CD14-positive monocyte (primary cell): ENCODE results near the gene AURKAIP1. TPM values are rescaled to one million over a fixed set of nuclear protein-coding genes. Genes with fewer than 3 reads are reported as not detected.
A peak's percentile ranks its signal among the peaks of the same experiment; 100 is the strongest.

Source experiments
- DNase-seq, 3 donors: peaks; one replicate each; pipeline ENCODE4 v3.0.0-alpha.2; 2011 to 2022
- H2AFZ ChIP-seq: 2 replicates; pipeline ENCODE4 v1.6.0; 2012; ENCODE audit warnings: mild to moderate bottlenecking, low read depth, low read length, inconsistent platforms; ENCODE audit not compliant: insufficient read depth, poor library complexity, severe bottlenecking
- H3K27ac ChIP-seq, 2 donors: 1 replicate in 1 of 2; 2 replicates in 1 of 2; pipeline ENCODE4 v1.5.1; 2012 to 2013; ENCODE audit warnings: low read length in 2 of 2, control low read depth in 1 of 2, inconsistent platforms in 1 of 2, low read depth in 1 of 2, mild to moderate bottlenecking in 1 of 2
- H3K27me3 ChIP-seq, 2 donors: one replicate each; pipeline versions ENCODE4 v1.6.0 to v1.6.1; 2011 to 2013; ENCODE audit warnings: low read length in 2 of 2; ENCODE audit not compliant: control insufficient read depth in 2 of 2, insufficient read depth in 2 of 2
- H3K36me3 ChIP-seq, 2 donors: replicated peaks in 1 of 2; 1 replicate in 1 of 2; 2 replicates in 1 of 2; pipeline versions ENCODE4 v1.5.1 to v1.6.1; 2012 to 2013; ENCODE audit warnings: low read length in 2 of 2, control low read depth in 1 of 2, inconsistent platforms in 1 of 2, mild to moderate bottlenecking in 1 of 2; ENCODE audit not compliant: insufficient read depth in 2 of 2, control insufficient read depth in 1 of 2
- H3K4me1 ChIP-seq, 2 donors: 1 replicate in 1 of 2; 2 replicates in 1 of 2; pipeline versions ENCODE4 v1.5.1 to v1.6.1; 2012 to 2013; ENCODE audit warnings: low read length in 2 of 2, control low read depth in 1 of 2, inconsistent platforms in 1 of 2, mild to moderate bottlenecking in 1 of 2, moderate library complexity in 1 of 2; ENCODE audit not compliant: insufficient read depth in 2 of 2, control insufficient read depth in 1 of 2
- H3K4me2 ChIP-seq: replicated peaks from 2 replicates; pipeline ENCODE3; 2012; ENCODE audit warnings: low read length, moderate library complexity, mild to moderate bottlenecking; ENCODE audit not compliant: poor library complexity, severe bottlenecking; ENCODE audit errors: extremely low read depth
- H3K4me3 ChIP-seq, 3 experiments: fragments of 200-600 bp in 1 of 3; sonication (generic) in 1 of 3; replicated peaks in 1 of 3; 1 replicate in 2 of 3; 2 replicates in 1 of 3; pipeline ENCODE4 v1.5.1; 2011 to 2013; ENCODE audit warnings: low read length in 3 of 3, mild to moderate bottlenecking in 3 of 3, control low read depth in 2 of 3, low read depth in 2 of 3, inconsistent platforms in 1 of 3, moderate library complexity in 1 of 3
- H3K79me2 ChIP-seq: 2 replicates; pipeline ENCODE4 v1.6.0; 2012; ENCODE audit warnings: mild to moderate bottlenecking, control low read depth, inconsistent platforms, low read length, moderate library complexity; ENCODE audit not compliant: insufficient read depth
- H3K9ac ChIP-seq: 2 replicates; pipeline ENCODE4 v1.6.0; 2017; ENCODE audit warnings: low read length, mild to moderate bottlenecking; ENCODE audit not compliant: insufficient read depth, poor library complexity, severe bottlenecking
- H3K9me3 ChIP-seq, 2 donors: replicated peaks in 1 of 2; 1 replicate in 1 of 2; 2 replicates in 1 of 2; pipeline versions ENCODE4 v1.5.1 to v1.6.1; 2012 to 2013; ENCODE audit warnings: low read length in 2 of 2, control low read depth in 1 of 2; ENCODE audit not compliant: control insufficient read depth in 1 of 2, insufficient read depth in 1 of 2
- H4K20me1 ChIP-seq: 2 replicates; pipeline ENCODE4 v1.6.0; 2012; ENCODE audit warnings: mild to moderate bottlenecking, low read length, control low read depth, moderate library complexity; ENCODE audit not compliant: insufficient read depth
- H3K27ac Mint-ChIP-seq, 7 donors: one replicate each; pipeline ENCODE4 v1.8.0; 2020; ENCODE audit warnings: mild to moderate bottlenecking in 7 of 7, mixed read lengths in 7 of 7, moderate library complexity in 6 of 7, inconsistent platforms in 2 of 7
- H3K27me3 Mint-ChIP-seq, 3 donors: one replicate each; pipeline ENCODE4 v1.8.0; 2021 to 2022; ENCODE audit warnings: low read depth in 3 of 3, mild to moderate bottlenecking in 3 of 3, mixed read lengths in 3 of 3, moderate library complexity in 3 of 3, inconsistent platforms in 1 of 3
- H3K36me3 Mint-ChIP-seq, 2 donors: one replicate each; pipeline ENCODE4 v1.8.0; 2020; ENCODE audit warnings: mixed read lengths in 2 of 2, inconsistent platforms in 1 of 2, mild to moderate bottlenecking in 1 of 2
- H3K4me1 Mint-ChIP-seq: one replicate; pipeline ENCODE4 v1.8.0; 2020; ENCODE audit warnings: mild to moderate bottlenecking, mixed read lengths
- H3K4me3 Mint-ChIP-seq, 2 donors: one replicate each; pipeline ENCODE4 v1.8.0; 2020; ENCODE audit warnings: mild to moderate bottlenecking in 2 of 2, mixed read lengths in 2 of 2, moderate library complexity in 1 of 2
- H3K9me3 Mint-ChIP-seq, 7 donors: one replicate each; pipeline ENCODE4 v1.8.0; 2020 to 2022; ENCODE audit warnings: mixed read lengths in 7 of 7, mild to moderate bottlenecking in 6 of 7, moderate library complexity in 6 of 7, inconsistent platforms in 2 of 7
- WGBS: methylation state at CpG from one replicate; pipeline ENCODE4 v1.1.5; 2013; ENCODE audit warnings: missing lambda C conversion rate; ENCODE audit not compliant: insufficient coverage; 5-methylcytosine and 5-hydroxymethylcytosine counted together
- intact Hi-C, 2 donors: fragments of 100-400 bp; cut with micrococcal nuclease; formaldehyde crosslinking; loops; one replicate each; pipeline versions ENCODE4 v1.15.0 to v1.15.1; 2023
- polyA plus RNA-seq, 3 donors: library from polyadenylated mRNA; depleted of rRNA in 1 of 3; unstranded in 2 of 3; stranded (reverse) in 1 of 3; fragments of 300-500 nt in 2 of 3; fragments of >200 nt in 1 of 3; fragmentation: Illumina TruSeq in 2 of 3; gene quantifications; 1 replicate in 2 of 3; 2 replicates in 1 of 3; pipeline ENCODE4 v1.2.3, GENCODE V29; 2012 to 2021
- TF ChIP-seq, protein P1 (sequence below): fragments of 200-600 bp; IDR thresholded peaks from one replicate; pipeline ENCODE4 v1.8.0; 2022; ENCODE audit warnings: antibody characterized with exemption, mild to moderate bottlenecking

Gene AURKAIP1
- polyA plus RNA-seq, 3 donors = 59.1 to 160 (median 134) TPM

DNA sequence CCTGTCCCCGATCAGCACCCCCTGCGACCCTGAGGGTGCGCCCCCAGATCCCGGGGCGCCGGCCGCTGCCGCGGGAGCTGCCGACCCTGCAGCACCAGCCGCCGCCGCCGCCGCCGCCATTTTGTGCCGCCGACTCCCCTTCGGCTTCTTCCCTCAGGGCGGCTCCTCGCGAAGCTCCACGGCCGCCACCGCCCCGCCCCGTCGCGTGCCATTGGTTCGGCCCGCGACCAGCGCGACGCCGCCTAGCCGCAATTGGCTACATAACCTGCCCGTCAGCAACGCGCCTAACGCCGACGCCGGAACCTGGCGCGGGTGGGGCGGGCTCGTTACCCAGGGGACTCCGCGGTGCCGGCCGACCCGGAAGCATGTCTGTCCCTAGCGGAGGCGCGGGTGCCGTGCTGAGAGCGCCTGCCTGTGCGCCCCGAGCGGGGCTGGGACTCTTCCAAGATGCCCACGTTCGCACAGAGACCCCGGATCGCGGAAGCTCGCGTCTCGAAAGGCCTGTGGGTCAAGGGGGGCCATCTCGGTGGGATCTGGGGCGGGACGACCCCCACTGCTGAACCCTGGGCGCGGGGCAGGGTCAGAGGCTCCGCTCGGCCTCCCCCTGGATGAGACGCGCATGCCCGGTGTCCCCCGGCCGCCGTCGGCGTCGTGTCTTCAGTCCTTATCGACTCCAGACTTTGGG lies 24.3 kb upstream of the AURKAIP1 start, which contains the start of gene CCNL2:
Gene CCNL2, minus strand, starts transcription at position 149 of the 685 bp plus-strand sequence. Its CDS starts 29 bp downstream, at position 120.
- H3K36me3 ChIP-seq = peaks cover 50 to 66% of the 10 kb centered on the region in 2 donors
- intact Hi-C loops = no loop called here

DNA sequence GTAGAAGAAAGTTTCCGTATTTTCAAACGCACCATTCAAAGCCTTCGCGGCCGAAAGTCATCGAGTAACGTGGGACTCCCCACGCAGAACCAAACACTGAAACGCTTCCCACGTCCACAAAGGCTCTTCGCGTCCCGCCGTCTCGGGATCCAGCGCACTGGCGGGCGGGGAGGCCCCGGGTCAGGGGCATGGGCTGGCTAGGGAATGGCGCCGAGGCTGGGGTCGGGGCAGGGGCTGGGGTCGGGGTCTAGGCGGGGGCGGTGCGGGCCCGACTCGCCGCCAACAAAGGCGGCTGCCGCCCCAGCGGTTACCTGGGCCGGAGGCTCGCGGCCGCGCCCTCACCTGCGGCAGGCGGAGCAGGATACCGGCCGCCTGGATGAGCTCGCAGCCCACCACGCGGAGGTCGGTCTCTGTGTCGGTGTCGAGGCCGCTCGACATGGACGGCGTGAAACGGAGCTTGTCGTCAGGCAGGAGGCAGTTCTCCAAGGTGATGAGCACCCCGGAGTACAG lies 23.7 kb upstream of the AURKAIP1 start:
- peak overlapping the region; percentile 72 to 87 (median 83) for H3K4me3 ChIP-seq
- H3K36me3 ChIP-seq = peaks cover 54 to 67% of the 10 kb centered on the region in 2 donors
- Mint-ChIP-seq H3K9me3 (no peaks in the 10 kb centered on the region), H3K27ac (peak overlapping the region; percentile 83 to 92 (median 87)), H3K27me3 (no peaks in the 10 kb centered on the region), H3K36me3 (peaks cover 51 to 73% of the 10 kb centered on the region in 2 donors), H3K4me3 (peak overlapping the region; percentile 89 to 90), H3K4me1 (peaks cover 32% of the 10 kb centered on the region)
- TF ChIP-seq, protein P1, sequence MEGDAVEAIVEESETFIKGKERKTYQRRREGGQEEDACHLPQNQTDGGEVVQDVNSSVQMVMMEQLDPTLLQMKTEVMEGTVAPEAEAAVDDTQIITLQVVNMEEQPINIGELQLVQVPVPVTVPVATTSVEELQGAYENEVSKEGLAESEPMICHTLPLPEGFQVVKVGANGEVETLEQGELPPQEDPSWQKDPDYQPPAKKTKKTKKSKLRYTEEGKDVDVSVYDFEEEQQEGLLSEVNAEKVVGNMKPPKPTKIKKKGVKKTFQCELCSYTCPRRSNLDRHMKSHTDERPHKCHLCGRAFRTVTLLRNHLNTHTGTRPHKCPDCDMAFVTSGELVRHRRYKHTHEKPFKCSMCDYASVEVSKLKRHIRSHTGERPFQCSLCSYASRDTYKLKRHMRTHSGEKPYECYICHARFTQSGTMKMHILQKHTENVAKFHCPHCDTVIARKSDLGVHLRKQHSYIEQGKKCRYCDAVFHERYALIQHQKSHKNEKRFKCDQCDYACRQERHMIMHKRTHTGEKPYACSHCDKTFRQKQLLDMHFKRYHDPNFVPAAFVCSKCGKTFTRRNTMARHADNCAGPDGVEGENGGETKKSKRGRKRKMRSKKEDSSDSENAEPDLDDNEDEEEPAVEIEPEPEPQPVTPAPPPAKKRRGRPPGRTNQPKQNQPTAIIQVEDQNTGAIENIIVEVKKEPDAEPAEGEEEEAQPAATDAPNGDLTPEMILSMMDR = no peak
- WGBS = under 1% methylated on average over 46 of the region's 54 CpGs
- peaks cover 24 to 31% of the 10 kb centered on the region in 2 donors for H3K4me1 ChIP-seq
- intact Hi-C loops = loop anchor here in 1 of 2 donors (1.0 kb wide), 1 partner anchor 8 kb away; no protein-coding TSS in a partner anchor
- no peaks in the 10 kb centered on the region for H3K27me3 ChIP-seq
- H2AFZ ChIP-seq = peak overlapping the region; percentile 93
- no peaks in the 10 kb centered on the region for H3K9me3 ChIP-seq
- peak in 1 of 3 donors; percentile 19 for DNase-seq
- peaks cover 77% of the 10 kb centered on the region for H3K79me2 ChIP-seq
- H3K27ac ChIP-seq = peak overlapping the region; percentile 32 to 82
- peak overlapping the region; percentile 88 for H3K4me2 ChIP-seq
- H4K20me1 ChIP-seq = peaks cover 43% of the 10 kb centered on the region
- H3K9ac ChIP-seq = peak overlapping the region; percentile 97

More for the DNA sequence above, 24.3 kb upstream of the AURKAIP1 start, which contains the start of gene CCNL2:
- under 1% methylated on average over 81 of the region's 86 CpGs for WGBS
- Histone ChIP-seq H3K4me3 (peak within 1 kb of the TSS; percentile 72 to 99 (median 87)), H2AFZ (peak within 1 kb of the TSS; percentile 93), H4K20me1 (peaks cover 37% of the 10 kb centered on the region), H3K9me3 (no peaks in the 10 kb centered on the region), H3K9ac (peak within 1 kb of the TSS; percentile 97), H3K4me2 (peak within 1 kb of the TSS; percentile 88), H3K27me3 (no peaks in the 10 kb centered on the region), H3K79me2 (peaks cover 72% of the 10 kb centered on the region), H3K4me1 (peaks cover 24 to 31% of the 10 kb centered on the region in 2 donors), H3K27ac (peak within 1 kb of the TSS; percentile 82)
- peak within 1 kb of the TSS; percentile 87 to 95 (median 91) for H3K27ac Mint-ChIP-seq
- peaks cover 32% of the 10 kb centered on the region for H3K4me1 Mint-ChIP-seq
- TF ChIP-seq, protein P1 = peak; percentile 67
- H3K4me3 Mint-ChIP-seq = peak within 1 kb of the TSS; percentile 89 to 93
- H3K36me3 Mint-ChIP-seq = peaks cover 48 to 73% of the 10 kb centered on the region in 2 donors
- no peaks in the 10 kb centered on the region for H3K9me3 Mint-ChIP-seq
- no peaks in the 10 kb centered on the region for H3K27me3 Mint-ChIP-seq
- peak; percentile 98 to 99 (median 98) for DNase-seq
